K562 (cell line): ENCODE data around the gene KCNQ5.

Source experiments
- E4F1 ChIP-seq: fragments of 250-450 bp; sonication (Bioruptor Pico); IDR thresholded peaks from 2 replicates; pipeline ENCODE4 v1.5.0; 2021; ENCODE audit warnings: mild to moderate bottlenecking, borderline replicate concordance
- KAT2B ChIP-seq: IDR thresholded peaks from one replicate; pipeline ENCODE4 v1.6.1; 2012; ENCODE audit warnings: low read depth, mild to moderate bottlenecking, control low read depth, inconsistent platforms, low read length, moderate library complexity
- ZBTB43 ChIP-seq: sonication (generic); formaldehyde crosslinking; IDR thresholded peaks from 2 replicates; pipeline ENCODE4 v1.8.0; 2023; ENCODE audit warnings: mild to moderate bottlenecking, missing genetic modification reagents

GRCh38 chr6:72741083-72741482 lies 119.2 kb downstream of the KCNQ5 start:
- TF ChIP-seq KAT2B = no peak
- no peak for TF ChIP-seq E4F1 (CRISPR knock-in tag)
- TF ChIP-seq ZBTB43 (CRISPR knock-in tag) = no peak
